Measurements from ENCODE around the gene CDH3. TPM values are rescaled to one million over a fixed set of nuclear protein-coding genes. Genes with fewer than 3 reads are reported as not detected.

The CDH3 gene
- total and polyA plus RNA-seq, 3 donors from 2014 or later, result 3.0 to 8.2 (median 5.4) TPM

- H3K4me1 ChIP-seq, result peaks cover 5% of the 10 kb centered on the region
- no peaks in the 10 kb centered on the region for H3K27me3 ChIP-seq
- no peak overlapping the region for H3K4me3 ChIP-seq
- intact Hi-C loops (cut with DNase I; ENCODE audit: low total_unique reads), result no loop called here
- no peaks in the 10 kb centered on the region for H3K36me3 ChIP-seq (ENCODE audit: low read depth, missing control alignments)
- no peaks in the 10 kb centered on the region for H3K9me3 ChIP-seq
- WGBS, 2 donors, result 55 to 60% methylated on average over 8 of the region's 8 CpGs
- no peak overlapping the region for H3K27ac ChIP-seq
- no peak for DNase-seq
- no peak for TF ChIP-seq POLR2A (IDR thresholded peaks at IDR 0.05)
- TF ChIP-seq, protein P1, sequence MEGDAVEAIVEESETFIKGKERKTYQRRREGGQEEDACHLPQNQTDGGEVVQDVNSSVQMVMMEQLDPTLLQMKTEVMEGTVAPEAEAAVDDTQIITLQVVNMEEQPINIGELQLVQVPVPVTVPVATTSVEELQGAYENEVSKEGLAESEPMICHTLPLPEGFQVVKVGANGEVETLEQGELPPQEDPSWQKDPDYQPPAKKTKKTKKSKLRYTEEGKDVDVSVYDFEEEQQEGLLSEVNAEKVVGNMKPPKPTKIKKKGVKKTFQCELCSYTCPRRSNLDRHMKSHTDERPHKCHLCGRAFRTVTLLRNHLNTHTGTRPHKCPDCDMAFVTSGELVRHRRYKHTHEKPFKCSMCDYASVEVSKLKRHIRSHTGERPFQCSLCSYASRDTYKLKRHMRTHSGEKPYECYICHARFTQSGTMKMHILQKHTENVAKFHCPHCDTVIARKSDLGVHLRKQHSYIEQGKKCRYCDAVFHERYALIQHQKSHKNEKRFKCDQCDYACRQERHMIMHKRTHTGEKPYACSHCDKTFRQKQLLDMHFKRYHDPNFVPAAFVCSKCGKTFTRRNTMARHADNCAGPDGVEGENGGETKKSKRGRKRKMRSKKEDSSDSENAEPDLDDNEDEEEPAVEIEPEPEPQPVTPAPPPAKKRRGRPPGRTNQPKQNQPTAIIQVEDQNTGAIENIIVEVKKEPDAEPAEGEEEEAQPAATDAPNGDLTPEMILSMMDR (IDR thresholded peaks at IDR 0.05), result no peak
Measured at GRCh38 chr16:68659412-68660358, 14.6 kb downstream of the CDH3 start.

GRCh38 chr16:68660359-68660795 is 15.3 kb downstream of the CDH3 start:
- H3K4me3 ChIP-seq, result no peak overlapping the region
- no peak for TF ChIP-seq POLR2A (IDR thresholded peaks at IDR 0.05)
- TF ChIP-seq, protein P1 (IDR thresholded peaks at IDR 0.05), result no peak
- H3K9me3 ChIP-seq, result no peaks in the 10 kb centered on the region
- H3K4me1 ChIP-seq, result peaks cover 8% of the 10 kb centered on the region
- DNase-seq, result no peak
- intact Hi-C loops (cut with DNase I; ENCODE audit: low total_unique reads), result no loop called here
- H3K36me3 ChIP-seq (ENCODE audit: low read depth, missing control alignments), result no peaks in the 10 kb centered on the region
- H3K27me3 ChIP-seq, result no peaks in the 10 kb centered on the region
- no peak overlapping the region for H3K27ac ChIP-seq
- 66 to 71% methylated on average over 6 of the region's 6 CpGs for WGBS, 2 donors

GRCh38 chr16:68662035-68662434 is 16.9 kb downstream of the CDH3 start:
- Histone ChIP-seq H3K36me3 (ENCODE audit: low read depth, missing control alignments) (no peaks in the 10 kb centered on the region), H3K4me3 (no peak overlapping the region), H3K27me3 (no peaks in the 10 kb centered on the region), H3K27ac (no peak overlapping the region), H3K4me1 (peaks cover 10% of the 10 kb centered on the region), H3K9me3 (no peaks in the 10 kb centered on the region)
- intact Hi-C loops (cut with DNase I; ENCODE audit: low total_unique reads), result no loop called here
- WGBS, 2 donors, result 86 to 100% methylated on average over 1 of the region's 1 CpG
- no peak for DNase-seq
- TF ChIP-seq POLR2A (IDR thresholded peaks at IDR 0.05), result no peak
- TF ChIP-seq, protein P1 (IDR thresholded peaks at IDR 0.05), result no peak

GRCh38 chr16:68664297-68664696 is 19.2 kb downstream of the CDH3 start:
- Histone ChIP-seq H3K36me3 (ENCODE audit: low read depth, missing control alignments) (no peaks in the 10 kb centered on the region), H3K4me1 (peaks cover 10% of the 10 kb centered on the region), H3K9me3 (no peaks in the 10 kb centered on the region), H3K27me3 (no peaks in the 10 kb centered on the region), H3K4me3 (no peak overlapping the region), H3K27ac (no peak overlapping the region)
- TF ChIP-seq POLR2A (IDR thresholded peaks at IDR 0.05), result no peak
- intact Hi-C loops (cut with DNase I; ENCODE audit: low total_unique reads), result no loop called here
- no peak for DNase-seq
- WGBS, 2 donors, result 54 to 77% methylated on average over 2 of the region's 2 CpGs

- Histone ChIP-seq H3K36me3 (ENCODE audit: low read depth, missing control alignments) (no peaks in the 10 kb centered on the region), H3K27ac (no peak overlapping the region), H3K4me3 (no peak overlapping the region), H3K4me1 (peaks cover 10% of the 10 kb centered on the region), H3K9me3 (no peaks in the 10 kb centered on the region), H3K27me3 (no peaks in the 10 kb centered on the region)
- intact Hi-C loops (cut with DNase I; ENCODE audit: low total_unique reads), result no loop called here
- TF ChIP-seq, protein P1 (IDR thresholded peaks at IDR 0.05), result no peak
- no peak for TF ChIP-seq POLR2A (IDR thresholded peaks at IDR 0.05)
- DNase-seq, result no peak
- 92 to 94% methylated on average over 5 of the region's 5 CpGs for WGBS, 2 donors
Measured at GRCh38 chr16:68665501-68665900, 20.4 kb downstream of the CDH3 start.
